Stimulated activated CD8-positive, alpha-beta memory T cell treated with anti-CD3 and anti-CD28 coated beads, Interleukin-15, amount 100 ng/mL, for 4 hours (primary cell): ENCODE results near the gene GRIP2.

ENCODE experiments used
- DNase-seq, 2 donors: peaks; one replicate each; pipeline ENCODE4 v3.0.0-alpha.2; 2020; ENCODE audit warnings: low read depth in 2 of 2

The GRIP2 gene

GRCh38 chr3:14506626-14507304 is 33.4 kb downstream of the GRIP2 start:
- no peak for DNase-seq

- DNase-seq = no peak
Measured at GRCh38 chr3:14505803-14506500, 34.2 kb downstream of the GRIP2 start.

DNA sequence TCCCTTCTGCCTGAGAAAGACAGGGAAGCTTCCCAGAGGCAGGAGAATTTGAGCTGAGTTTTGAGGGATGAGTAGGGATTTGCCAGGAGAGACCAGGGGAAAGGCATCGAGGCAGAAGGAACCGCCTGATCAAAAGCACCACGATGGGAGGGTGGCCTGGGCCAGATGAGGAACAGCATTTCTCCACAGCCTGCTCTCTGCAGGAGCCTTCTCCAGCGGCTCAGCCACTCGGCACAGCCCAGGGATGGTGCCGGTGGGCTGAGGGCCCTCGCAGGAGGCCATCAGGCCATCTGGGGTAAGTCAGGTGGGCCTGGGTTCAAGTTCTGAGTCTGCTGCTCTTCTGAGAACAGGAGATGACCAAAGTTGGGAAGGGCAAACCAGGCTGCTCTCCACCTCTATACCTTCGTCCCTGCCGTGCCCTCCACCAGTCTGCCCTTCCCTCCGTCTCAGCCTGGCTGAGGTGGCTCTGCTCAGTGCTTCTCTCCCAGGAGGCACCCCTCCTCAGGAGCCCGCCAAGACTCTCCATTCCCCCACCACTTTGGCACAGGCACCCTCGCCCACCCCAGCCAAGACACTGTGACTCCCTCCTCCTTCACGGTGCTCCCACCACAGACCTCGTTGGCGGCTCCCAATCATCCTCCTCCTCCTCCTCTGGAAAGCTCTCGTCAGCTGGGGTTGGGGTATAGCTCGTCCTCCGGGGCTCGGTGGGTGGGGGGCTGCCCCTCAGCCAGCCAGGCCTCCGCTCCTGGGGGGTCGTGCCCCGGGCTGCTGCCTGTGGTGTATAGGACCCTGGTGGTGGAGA is 34.9 kb downstream of the GRIP2 start:
- DNase-seq = no peak

DNA sequence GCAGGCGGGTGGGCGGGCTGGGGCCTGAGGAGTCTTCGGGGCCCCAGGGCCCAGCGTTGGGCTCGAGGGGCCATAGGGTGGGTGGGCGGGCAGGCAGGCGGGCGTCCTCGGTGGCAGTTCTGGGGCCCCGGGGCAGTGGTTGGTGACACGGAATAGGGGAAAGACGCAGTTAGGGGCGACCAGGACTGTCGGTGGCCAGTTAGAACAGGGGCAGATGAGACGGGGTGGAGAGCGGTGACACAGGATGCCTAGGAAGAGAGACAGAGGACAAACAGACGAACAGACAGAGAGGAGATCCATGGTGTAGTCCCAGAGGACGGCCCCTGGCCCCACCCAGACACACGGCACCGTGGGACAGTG is 36.5 kb downstream of the GRIP2 start:
- DNase-seq = no peak

GRCh38 chr3:14503033-14503705 is 37.0 kb downstream of the GRIP2 start:
- DNase-seq = no peak

GRCh38 chr3:14502472-14502871 is 37.7 kb downstream of the GRIP2 start:
- DNase-seq = no peak

DNA sequence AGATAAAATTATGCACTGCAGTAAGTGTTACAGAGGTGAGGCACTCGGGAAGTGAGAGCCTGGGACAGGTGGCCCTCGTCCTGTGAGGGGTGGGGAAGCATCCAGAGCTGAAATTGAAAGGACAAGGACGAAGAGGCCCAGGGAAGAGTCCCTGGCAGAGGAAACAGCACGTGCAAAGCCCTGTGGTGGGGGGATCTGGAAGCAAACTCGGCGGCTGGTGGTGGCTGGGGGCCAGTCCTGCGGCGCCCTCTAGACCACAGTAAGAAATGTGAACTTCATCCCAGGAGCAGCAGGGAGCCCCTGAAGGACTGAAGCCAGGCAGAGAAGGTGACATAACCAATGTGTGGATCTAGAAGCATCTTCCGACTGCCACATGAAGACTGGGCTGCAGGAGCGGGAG is 42.8 kb downstream of the GRIP2 start:
- DNase-seq = no peak

DNA sequence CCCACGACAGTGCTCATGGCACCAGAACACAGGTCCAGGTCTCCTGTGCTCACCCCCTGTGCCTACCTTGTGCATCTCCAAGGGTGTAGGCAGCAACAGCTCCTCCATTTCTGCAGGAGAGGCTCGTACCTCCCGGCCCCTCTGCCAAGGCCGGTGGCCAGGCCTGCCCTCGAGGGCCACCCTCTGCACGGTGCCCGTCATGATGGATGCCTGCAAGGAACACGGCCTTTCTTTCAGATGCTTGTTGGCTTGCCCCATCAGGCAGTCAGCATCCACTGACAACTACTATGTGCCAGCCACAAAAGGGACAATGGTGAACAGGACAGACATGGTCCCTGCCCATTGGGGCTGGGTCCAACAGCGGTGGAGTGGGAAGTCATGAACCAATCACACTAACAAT is 43.8 kb downstream of the GRIP2 start:
- no peak for DNase-seq

DNA sequence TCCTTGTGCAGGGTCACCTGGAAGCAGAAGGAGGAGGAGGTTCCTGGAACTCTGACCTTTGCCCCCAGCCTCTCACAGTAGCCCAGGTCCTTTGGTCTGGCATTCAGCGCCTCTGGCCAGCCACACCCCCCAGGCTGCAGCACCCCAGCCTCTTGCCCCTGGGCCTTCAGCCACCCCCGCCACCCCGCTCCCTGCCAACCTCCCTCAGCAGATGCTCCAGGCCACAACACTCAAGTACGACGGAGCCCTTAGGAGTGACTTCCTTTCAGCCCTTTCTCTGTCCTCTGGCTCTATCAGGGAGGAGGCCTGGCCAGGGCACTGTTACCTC is 45.2 kb downstream of the GRIP2 start:
- DNase-seq = no peak

DNA sequence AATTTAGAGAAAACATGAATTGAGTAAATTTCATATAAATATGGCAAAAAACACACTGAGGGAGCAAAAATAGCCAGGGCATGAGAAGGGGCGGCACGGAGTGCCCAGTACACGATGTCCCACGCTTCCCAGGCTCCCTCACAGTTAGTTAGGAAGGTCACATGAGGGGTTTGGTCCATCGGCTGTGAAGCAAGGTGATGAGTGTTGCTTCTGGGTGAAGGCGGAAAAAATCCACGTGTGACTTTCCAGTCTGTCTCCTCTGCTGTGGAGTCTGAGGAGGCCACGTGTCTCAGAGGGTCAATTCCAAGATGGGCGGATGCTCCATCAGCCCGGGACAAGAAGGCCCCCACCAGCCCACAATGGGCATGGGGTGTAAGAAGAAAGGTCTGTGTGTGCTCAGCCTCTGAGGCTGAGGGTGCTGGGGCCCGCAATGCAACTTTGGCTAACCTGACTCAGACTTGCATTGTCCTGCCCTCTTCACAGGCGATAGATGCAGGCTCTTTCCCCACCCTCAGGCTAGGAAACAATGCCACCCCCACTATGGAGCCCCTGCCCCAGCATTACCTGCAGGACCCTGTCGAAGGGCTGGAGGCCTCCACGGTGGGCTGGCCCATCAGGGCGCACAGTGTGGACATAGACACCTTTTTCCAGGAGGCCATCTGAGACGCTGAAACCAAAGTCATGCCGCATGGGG is 45.7 kb downstream of the GRIP2 start:
- DNase-seq = no peak

GRCh38 chr3:14492948-14493881 is 46.9 kb downstream of the GRIP2 start:
- DNase-seq = no peak

- DNase-seq = no peak
Measured at GRCh38 chr3:14491396-14492190, 48.5 kb downstream of the GRIP2 start.

GRCh38 chr3:14490831-14491230 is 49.3 kb downstream of the GRIP2 start:
- no peak for DNase-seq

- no peak for DNase-seq
Measured at GRCh38 chr3:14490255-14490654, 49.9 kb downstream of the GRIP2 start.

GRCh38 chr3:14489641-14490040 is 50.5 kb downstream of the GRIP2 start:
- DNase-seq = no peak

GRCh38 chr3:14488286-14489041 is 51.7 kb downstream of the GRIP2 start:
- no peak for DNase-seq

GRCh38 chr3:14487821-14488220 is 52.3 kb downstream of the GRIP2 start:
- no peak for DNase-seq

DNA sequence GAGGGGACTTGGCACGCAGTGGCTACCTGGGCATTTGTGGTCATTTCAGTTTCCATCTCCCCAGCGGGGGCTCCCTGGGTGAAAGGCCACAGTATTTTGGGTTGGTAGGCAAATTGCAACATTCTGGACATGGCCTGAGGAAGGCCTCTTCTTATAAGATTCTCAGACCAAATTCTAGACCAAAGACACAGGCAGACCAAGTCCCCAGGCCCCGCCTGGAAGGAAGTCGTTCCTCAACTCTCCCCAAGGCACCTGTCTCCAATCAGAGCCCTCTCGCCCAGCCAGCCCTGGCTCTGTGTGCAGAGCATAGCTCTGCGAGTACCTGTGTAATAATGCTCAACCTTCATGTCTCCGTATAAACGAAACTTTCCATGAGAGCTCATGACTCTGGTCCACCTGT is 53.1 kb downstream of the GRIP2 start:
- no peak for DNase-seq

DNA sequence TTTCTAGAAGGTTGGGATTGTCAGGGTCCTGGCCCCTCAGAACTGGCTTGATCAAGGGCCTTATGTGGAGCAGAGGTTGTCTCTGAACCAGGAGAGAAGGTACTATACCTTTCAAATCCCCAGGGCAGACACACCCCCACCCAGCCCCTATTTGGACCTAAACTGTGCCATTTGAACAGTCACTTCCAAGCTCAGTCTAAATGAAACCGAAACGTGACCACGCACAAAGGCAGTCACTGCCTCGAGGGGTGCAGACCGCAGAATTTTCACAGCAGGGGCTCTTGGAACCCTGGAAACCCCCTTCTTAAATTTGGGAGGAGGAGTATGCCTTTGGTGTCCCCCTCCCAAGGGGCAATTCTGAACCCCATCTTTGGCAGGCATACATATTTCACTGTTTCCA is 53.7 kb downstream of the GRIP2 start:
- no peak for DNase-seq
